Activated CD8-positive, alpha-beta T cell treated with anti-CD3 and anti-CD28 coated beads, Interleukin-2, amount 10 ng/mL, durations not matched to agents 7 days and 5 days (primary cell): ENCODE data around the gene XPA. TPM values are rescaled to one million over a fixed set of nuclear protein-coding genes. Genes with fewer than 3 reads are reported as not detected.
"Not testable (repeated sequence)": the region's sequence is repeated elsewhere in the genome, so short reads cannot be mapped to it uniquely, and the experiment has no call there.

Source experiments
- ATAC-seq: fragments of 150-1000 bp; cut with Tn5 transposase; one replicate; pipeline ENCODE4 v1.10.0; 2021; ENCODE audit warnings: moderate library complexity
- CTCF ChIA-PET: fragments of 350-600 bp; sonication (Branson Sonifier 250); formaldehyde crosslinking; loops from one replicate; lab custom pipeline; 2021; ENCODE audit warnings: antibody characterized with exemption; lab: Charles Lee
- POLR2A ChIA-PET: fragments of 350-600 bp; sonication (Branson Sonifier 250); formaldehyde crosslinking; loops from one replicate; lab custom pipeline; 2021; ENCODE audit warnings: antibody characterized with exemption; lab: Charles Lee
- DNase-seq: peaks from one replicate; pipeline ENCODE4 v3.0.0-alpha.2; 2020
- H3K27ac Mint-ChIP-seq: one replicate; pipeline ENCODE4 v1.8.0; 2021; ENCODE audit warnings: mild to moderate bottlenecking, mixed read lengths
- H3K27me3 Mint-ChIP-seq: one replicate; pipeline ENCODE4 v1.8.0; 2021; ENCODE audit warnings: low read depth, mixed read lengths
- H3K36me3 Mint-ChIP-seq: one replicate; pipeline ENCODE4 v1.8.0; 2021; ENCODE audit warnings: low read depth, mixed read lengths
- H3K4me1 Mint-ChIP-seq: one replicate; pipeline ENCODE4 v1.8.0; 2021; ENCODE audit warnings: low read depth, mixed read lengths
- H3K4me3 Mint-ChIP-seq: one replicate; pipeline ENCODE4 v1.8.0; 2021; ENCODE audit warnings: mild to moderate bottlenecking, mixed read lengths
- H3K9me3 Mint-ChIP-seq: one replicate; pipeline ENCODE4 v1.8.0; 2022; ENCODE audit warnings: mixed read lengths; ENCODE audit not compliant: insufficient read depth
- total RNA-seq, 2 experiments: library from RNA; stranded (reverse); gene quantifications; one replicate each; pipeline ENCODE4 v1.2.3, GENCODE V29; 2021

Gene XPA
- total RNA-seq, 2 experiments from 2014 or later, result 10.2 TPM

DNA sequence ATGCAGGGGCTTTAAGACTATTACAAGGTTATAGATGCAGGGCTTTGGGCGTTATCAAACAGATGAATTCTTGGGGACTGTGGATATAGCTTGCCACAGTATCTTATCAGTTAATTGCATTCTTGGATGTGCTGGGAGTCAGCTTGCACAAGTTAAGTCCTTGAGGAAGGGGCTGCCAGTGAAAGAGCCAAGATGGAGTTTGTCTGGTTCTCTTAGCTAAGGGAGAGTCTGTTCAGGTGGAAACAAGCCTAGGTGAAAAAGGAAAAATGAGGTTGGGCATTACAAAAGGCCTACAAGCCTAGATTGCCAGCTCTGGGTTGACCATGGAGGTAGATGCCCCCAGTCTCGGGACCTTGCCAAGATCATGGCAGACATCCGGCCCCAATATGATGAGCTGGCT lies 2.7 kb upstream of the XPA start:
- H3K27ac Mint-ChIP-seq, H3K9me3 Mint-ChIP-seq, ATAC-seq, DNase-seq, POLR2A ChIA-PET, H3K4me3 Mint-ChIP-seq, H3K36me3 Mint-ChIP-seq: not testable (repeated sequence)
- Mint-ChIP-seq H3K27me3 (peaks cover 10% of the 10 kb centered on the region), H3K4me1 (peaks cover 52% of the 10 kb centered on the region)
- CTCF ChIA-PET, result interaction anchor here (0.7 kb wide), 1 partner anchor 202 kb away, joined by 3 read pairs; no protein-coding TSS in a partner anchor

DNA sequence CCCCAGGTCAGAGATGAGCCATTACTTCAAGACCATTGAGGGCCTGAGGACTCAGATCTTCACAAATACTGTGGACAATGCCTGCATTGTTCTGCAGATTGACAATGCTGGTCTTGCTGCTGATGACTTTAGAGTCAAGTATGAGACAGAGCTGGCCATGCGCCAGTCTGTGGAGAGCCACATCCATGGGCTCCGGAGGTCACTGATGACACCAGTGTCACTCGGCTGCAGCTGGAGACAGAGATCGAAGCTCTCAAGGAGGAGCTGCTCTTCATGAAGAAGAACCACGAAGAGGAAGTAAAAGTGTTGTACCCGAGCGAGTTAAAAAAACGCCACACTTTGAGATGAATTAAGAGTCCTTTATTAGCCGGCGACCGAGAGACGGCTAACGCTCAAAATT lies 2.1 kb upstream of the XPA start:
- not testable (repeated sequence) for H3K9me3 Mint-ChIP-seq, H3K36me3 Mint-ChIP-seq, DNase-seq, H3K4me3 Mint-ChIP-seq, ATAC-seq, H3K27ac Mint-ChIP-seq
- POLR2A ChIA-PET, result interaction anchor here (1.1 kb wide), 1 partner anchor 66 kb away, joined by 3 read pairs; the partner anchor contains the start of genes NCBP1 and TSTD2
- CTCF ChIA-PET, result interaction anchor here (0.7 to 3.0 kb wide), 3 partner anchors 84 to 202 kb away, joined by 3 to 14 read pairs (median 6); no protein-coding TSS in a partner anchor
- H3K4me1 Mint-ChIP-seq, result peaks cover 53% of the 10 kb centered on the region
- H3K27me3 Mint-ChIP-seq, result peaks cover 10% of the 10 kb centered on the region

DNA sequence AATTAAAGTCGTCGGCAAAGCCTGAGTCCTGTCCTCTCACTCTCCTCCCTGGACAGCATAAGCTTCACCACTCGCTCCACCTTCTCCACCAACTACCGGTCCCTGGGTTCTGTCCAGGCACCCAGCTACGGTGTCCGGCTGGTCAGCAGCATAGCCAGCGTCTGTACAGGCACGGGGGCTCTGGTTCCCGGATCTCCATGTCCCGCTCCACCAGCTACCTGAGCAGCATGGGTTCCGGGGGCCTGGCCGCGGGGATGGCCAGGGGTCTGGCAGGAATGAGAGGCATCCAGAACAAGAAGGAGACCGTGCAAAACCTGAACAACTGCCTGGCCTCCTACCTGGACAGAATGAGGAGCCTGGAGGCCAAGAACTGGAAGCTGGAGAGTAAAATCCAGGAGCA lies 1.7 kb upstream of the XPA start:
- H3K27me3 Mint-ChIP-seq, result peaks cover 10% of the 10 kb centered on the region
- DNase-seq, result no peak
- H3K4me3 Mint-ChIP-seq, result no peak overlapping the region
- H3K9me3 Mint-ChIP-seq, result no peaks in the 10 kb centered on the region
- H3K27ac Mint-ChIP-seq, result no peak overlapping the region
- ChIA-PET POLR2A (interaction anchor here (1.1 kb wide), 1 partner anchor 65 kb away, joined by 3 read pairs; the partner anchor contains the start of genes NCBP1 and TSTD2), CTCF (interaction anchor here (2.4 to 3.0 kb wide), 2 partner anchors 83 to 202 kb away, joined by 6 to 14 read pairs; no protein-coding TSS in a partner anchor)
- peaks cover 10% of the 10 kb centered on the region for H3K36me3 Mint-ChIP-seq
- no peak for ATAC-seq
- H3K4me1 Mint-ChIP-seq, result peaks cover 53% of the 10 kb centered on the region

DNA sequence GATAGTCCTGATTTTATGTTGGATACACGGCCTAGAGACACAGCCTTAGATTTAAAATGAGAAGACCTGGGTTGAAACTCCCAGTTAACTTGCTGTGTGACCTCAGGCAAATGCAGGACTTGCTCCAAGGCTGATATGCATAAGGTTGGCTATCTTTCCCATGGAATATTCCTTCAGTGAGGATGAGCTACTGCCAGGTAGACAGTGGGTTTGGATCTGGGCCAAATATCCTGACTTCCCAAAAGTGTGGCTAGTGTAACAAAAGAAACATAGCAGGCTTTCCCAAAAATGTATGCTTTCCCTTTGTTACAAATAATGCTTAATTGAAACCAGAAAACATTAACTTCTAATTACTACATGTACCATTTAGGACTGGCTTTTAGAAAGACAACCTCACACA lies 697 bp upstream of the XPA start:
- H3K9me3 Mint-ChIP-seq, result no peaks in the 10 kb centered on the region
- no peak for DNase-seq
- ChIA-PET CTCF (interaction anchor here (1.4 to 3.0 kb wide), 6 partner anchors 11 to 224 kb away, joined by 3 to 14 read pairs (median 5); partner anchors contain the start of gene TRMO), POLR2A (interaction anchor here (0.9 to 2.0 kb wide), 5 partner anchors 8 to 558 kb away, joined by 3 to 12 read pairs (median 6); partner anchors contain the start of genes TBC1D2 and TRMO)
- peak overlapping the region; percentile 81 for H3K4me3 Mint-ChIP-seq
- peak overlapping the region; percentile 88 for H3K27ac Mint-ChIP-seq
- H3K4me1 Mint-ChIP-seq, result peaks cover 55% of the 10 kb centered on the region
- ATAC-seq, result no peak
- H3K36me3 Mint-ChIP-seq, result peaks cover 12% of the 10 kb centered on the region
- peaks cover 9% of the 10 kb centered on the region for H3K27me3 Mint-ChIP-seq

DNA sequence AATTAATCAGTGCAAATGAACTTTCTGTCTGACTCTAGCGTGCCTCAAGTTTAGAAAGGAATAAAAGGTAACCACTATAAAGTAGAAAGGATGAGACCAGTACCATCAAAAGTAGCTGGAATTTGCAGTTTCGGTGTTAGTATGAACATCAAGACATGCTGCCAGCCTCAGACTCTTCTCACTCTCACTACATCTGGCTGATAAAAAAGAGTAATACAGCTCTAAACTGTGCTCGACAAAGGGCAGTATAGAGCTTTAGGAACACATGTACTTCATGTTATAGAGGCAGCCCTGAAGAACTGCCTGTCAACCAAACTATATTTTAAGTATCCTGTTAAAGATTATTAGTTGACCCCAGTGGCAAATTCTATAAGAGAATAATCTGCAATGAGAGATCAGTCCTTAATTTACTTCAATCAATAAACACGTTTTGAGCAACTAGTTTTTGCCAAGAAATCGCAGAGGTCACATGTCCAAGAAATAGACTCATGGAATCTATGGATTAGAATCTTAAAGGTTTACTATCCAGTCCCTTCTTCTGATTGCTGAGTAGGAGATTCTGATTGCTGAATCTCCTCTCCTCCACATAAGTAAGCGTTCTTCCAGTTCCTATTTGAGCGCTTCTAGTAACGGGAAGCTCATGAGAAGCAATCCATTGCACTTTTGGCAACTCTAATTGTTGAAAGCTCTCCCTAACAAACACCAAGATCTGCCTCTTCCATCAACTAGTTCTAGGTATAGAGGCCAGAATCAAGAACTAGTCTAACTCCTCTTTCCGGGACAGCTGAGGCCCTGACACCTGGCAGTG lies 941 bp downstream of the XPA start:
- ATAC-seq, result no peak
- peaks cover 18% of the 10 kb centered on the region for H3K36me3 Mint-ChIP-seq
- peak overlapping the region; percentile 88 for H3K27ac Mint-ChIP-seq
- ChIA-PET POLR2A (interaction anchor here (0.6 to 2.0 kb wide), 7 partner anchors 8 to 496 kb away, joined by 3 to 17 read pairs (median 6); partner anchors contain the start of genes NCBP1, TRMO and TSTD2), CTCF (interaction anchor here (0.8 to 3.0 kb wide), 11 partner anchors 8 to 225 kb away, joined by 3 to 14 read pairs (median 4); partner anchors contain the start of gene TRMO)
- peaks cover 55% of the 10 kb centered on the region for H3K4me1 Mint-ChIP-seq
- H3K4me3 Mint-ChIP-seq, result peak overlapping the region; percentile 81
- H3K9me3 Mint-ChIP-seq, result no peaks in the 10 kb centered on the region
- H3K27me3 Mint-ChIP-seq, result peaks cover 6% of the 10 kb centered on the region
- DNase-seq, result no peak

DNA sequence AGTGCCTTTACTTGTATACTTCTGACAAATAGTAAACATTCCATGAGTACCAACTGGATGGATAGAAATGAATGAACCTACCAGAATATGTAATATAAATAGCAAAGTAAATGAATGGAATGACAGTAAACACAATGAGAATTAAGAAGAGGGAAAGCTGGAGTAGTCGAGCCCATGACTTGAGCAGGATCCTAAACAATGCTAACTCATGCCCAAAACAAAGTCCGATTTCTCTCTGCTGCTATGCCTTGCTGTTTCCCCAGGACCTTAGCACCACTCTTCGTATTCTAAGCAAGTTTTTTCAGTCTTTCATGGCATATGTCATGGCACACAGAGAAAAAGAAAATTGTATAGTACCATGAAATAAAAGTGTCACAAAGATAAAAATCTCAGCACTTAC lies 1.8 kb downstream of the XPA start:
- CTCF ChIA-PET, result interaction anchor here (0.8 to 2.7 kb wide), 5 partner anchors 8 to 226 kb away, joined by 3 to 13 read pairs (median 4); partner anchors contain the start of gene TRMO
- peak overlapping the region; percentile 81 for H3K4me3 Mint-ChIP-seq
- DNase-seq, result no peak
- no peaks in the 10 kb centered on the region for H3K9me3 Mint-ChIP-seq
- no peak overlapping the region for H3K27ac Mint-ChIP-seq
- POLR2A ChIA-PET, result interaction anchor here (1.1 kb wide), 1 partner anchor 15 kb away, joined by 5 read pairs; no protein-coding TSS in a partner anchor
- peaks cover 2% of the 10 kb centered on the region for H3K27me3 Mint-ChIP-seq
- no peak for ATAC-seq
- H3K4me1 Mint-ChIP-seq, result peaks cover 55% of the 10 kb centered on the region
- peaks cover 23% of the 10 kb centered on the region for H3K36me3 Mint-ChIP-seq

DNA sequence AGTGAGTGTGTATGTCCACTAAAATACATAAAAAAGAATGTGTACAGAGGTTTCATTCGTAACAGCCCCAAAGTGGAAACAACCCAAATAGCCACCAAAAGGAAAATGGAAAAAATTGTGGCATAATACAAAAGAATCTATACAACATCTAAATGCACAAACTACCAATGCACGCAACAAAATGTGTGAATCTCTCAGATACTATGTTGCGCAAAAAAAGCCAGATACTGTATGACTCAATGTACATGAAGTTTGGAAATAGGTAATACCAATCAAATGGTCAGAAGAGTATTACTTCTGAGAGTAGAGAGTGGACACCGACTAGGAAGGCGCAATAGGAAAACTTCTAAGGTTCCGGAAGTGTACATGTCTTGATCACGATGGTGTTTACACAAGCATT lies 2.4 kb downstream of the XPA start:
- H3K4me1 Mint-ChIP-seq, result peaks cover 54% of the 10 kb centered on the region
- no peak overlapping the region for H3K27ac Mint-ChIP-seq
- H3K36me3 Mint-ChIP-seq, result peaks cover 27% of the 10 kb centered on the region
- DNase-seq (no peak), ATAC-seq (no peak)
- H3K27me3 Mint-ChIP-seq, result no peaks in the 10 kb centered on the region
- H3K4me3 Mint-ChIP-seq, result no peak overlapping the region
- ChIA-PET POLR2A (interaction anchor here (0.7 kb wide), 1 partner anchor 225 kb away, joined by 3 read pairs; no protein-coding TSS in a partner anchor), CTCF (interaction anchor here (1.5 kb wide), 1 partner anchor 206 kb away, joined by 3 read pairs; no protein-coding TSS in a partner anchor)
- no peaks in the 10 kb centered on the region for H3K9me3 Mint-ChIP-seq

DNA sequence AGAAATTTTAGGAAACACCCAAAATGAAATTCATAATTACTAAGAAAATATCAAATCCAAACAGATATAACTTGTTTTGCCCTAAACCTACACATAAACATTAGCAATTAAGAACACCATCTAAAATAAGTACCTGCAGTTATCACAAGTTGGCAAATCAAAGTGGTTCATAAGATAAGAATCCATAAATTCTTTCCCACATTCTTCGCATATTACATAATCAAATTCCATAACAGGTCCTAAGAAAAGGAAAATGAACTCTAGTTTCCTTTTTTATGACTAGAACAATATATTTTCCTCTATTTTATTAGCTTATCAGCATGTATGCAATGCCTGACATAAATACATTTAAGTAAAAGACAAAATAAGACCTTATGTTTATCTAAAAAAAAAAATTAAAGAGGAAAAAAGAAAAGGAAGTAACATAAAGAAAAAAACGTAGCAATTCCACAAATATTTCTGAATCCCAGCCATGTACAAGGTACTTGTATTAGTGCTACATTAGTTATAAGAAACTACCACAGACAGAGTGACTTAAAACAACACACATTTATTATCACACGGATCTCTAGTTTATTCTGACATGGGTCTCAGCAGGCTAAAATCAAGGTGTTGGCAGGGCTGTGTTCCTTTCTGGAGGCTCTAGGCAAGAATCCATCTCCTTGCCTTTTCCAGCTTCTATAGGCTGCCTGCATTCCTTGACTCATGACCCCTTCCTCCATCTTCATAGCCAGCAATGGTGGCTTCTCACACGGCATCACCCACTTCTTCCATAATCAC lies 7.5 kb downstream of the XPA start:
- Mint-ChIP-seq H3K9me3 (no peaks in the 10 kb centered on the region), H3K36me3 (peaks cover 46% of the 10 kb centered on the region), H3K27ac (no peak overlapping the region), H3K4me1 (peaks cover 14% of the 10 kb centered on the region), H3K4me3 (no peak overlapping the region), H3K27me3 (no peaks in the 10 kb centered on the region)
- CTCF ChIA-PET, result no interaction called here
- DNase-seq (no peak), ATAC-seq (no peak)
- POLR2A ChIA-PET, result interaction anchor here (0.6 to 1.9 kb wide), 3 partner anchors 11 to 61 kb away, joined by 3 to 4 read pairs (median 3); partner anchors contain the start of gene NCBP1

DNA sequence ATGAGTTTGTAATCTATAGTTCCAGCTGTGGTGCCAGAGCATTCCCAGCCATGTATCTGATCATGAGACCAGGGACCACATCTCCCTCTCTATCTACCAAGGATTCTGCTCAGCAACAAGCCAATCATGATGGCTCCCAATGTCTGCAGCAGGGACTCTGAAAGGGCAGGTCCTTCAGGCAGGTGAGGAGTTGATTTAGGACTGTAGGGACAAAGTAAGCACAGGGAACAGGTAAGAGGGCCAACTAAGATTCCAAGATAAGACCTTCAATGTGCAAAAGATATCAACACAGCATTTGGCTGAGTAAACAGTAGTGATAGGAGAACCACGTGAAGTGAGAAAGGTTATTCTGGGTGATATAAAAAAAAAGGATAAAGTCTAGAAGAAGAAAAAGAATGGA lies 8.5 kb downstream of the XPA start:
- H3K4me1 Mint-ChIP-seq, result peaks cover 5% of the 10 kb centered on the region
- H3K9me3 Mint-ChIP-seq, result no peaks in the 10 kb centered on the region
- POLR2A ChIA-PET, result interaction anchor here (0.6 to 1.9 kb wide), 3 partner anchors 8 to 60 kb away, joined by 3 to 10 read pairs (median 4); partner anchors contain the start of gene XPA
- peaks cover 51% of the 10 kb centered on the region for H3K36me3 Mint-ChIP-seq
- H3K27me3 Mint-ChIP-seq, result no peaks in the 10 kb centered on the region
- no peak overlapping the region for H3K4me3 Mint-ChIP-seq
- peak overlapping the region; percentile 27 for H3K27ac Mint-ChIP-seq
- CTCF ChIA-PET, result interaction anchor here (1.4 to 1.7 kb wide), 2 partner anchors 7 to 202 kb away, joined by 4 to 6 read pairs; no protein-coding TSS in a partner anchor
- DNase-seq (no peak), ATAC-seq (no peak)

DNA sequence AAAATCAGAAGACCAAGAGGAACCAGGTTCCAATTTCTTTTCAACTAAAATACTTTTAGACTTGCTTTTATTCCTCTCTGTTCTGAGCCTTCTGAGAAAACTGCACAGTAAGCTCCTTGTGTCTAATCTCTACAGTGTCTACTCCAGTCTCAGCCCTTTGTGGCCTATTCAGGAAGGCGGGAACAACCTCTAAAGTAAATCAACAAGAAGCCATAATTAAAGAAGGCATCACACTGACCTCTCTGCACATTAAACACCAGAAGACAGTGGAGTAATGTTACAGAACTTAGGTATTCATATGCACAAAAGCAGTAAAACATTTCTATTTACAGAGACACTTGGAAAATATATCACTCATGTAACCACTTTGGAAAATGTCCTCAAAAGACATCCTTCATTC lies 14.9 kb downstream of the XPA start:
- Mint-ChIP-seq H3K27me3 (no peaks in the 10 kb centered on the region), H3K36me3 (peaks cover 51% of the 10 kb centered on the region), H3K9me3 (no peaks in the 10 kb centered on the region), H3K4me3 (no peak overlapping the region), H3K4me1 (no peaks in the 10 kb centered on the region), H3K27ac (no peak overlapping the region)
- DNase-seq, result no peak
- ChIA-PET CTCF (no interaction called here), POLR2A (no interaction called here)
- no peak for ATAC-seq

DNA sequence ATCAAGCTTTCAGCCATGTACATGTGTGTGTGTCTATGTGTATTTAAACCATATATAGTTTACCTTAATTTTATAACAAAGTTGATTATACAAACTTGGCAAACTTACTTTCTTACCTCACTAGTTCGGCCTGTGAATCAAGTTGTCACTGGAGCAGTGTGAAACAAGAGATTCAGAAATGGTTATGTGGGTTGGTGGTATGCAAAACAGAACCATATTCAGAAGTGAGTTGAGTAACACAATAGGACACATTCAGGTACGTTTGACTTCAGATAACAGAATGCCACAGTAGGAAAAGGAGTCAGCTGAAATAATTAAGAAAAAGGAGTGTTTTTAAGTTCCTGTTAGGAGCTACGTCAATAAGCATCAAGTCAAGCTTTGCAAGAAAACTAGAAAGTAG lies 21.5 kb downstream of the XPA start:
- no peaks in the 10 kb centered on the region for H3K4me1 Mint-ChIP-seq
- ChIA-PET CTCF (interaction anchor here (1.6 kb wide), 1 partner anchor 77 kb away, joined by 4 read pairs; no protein-coding TSS in a partner anchor), POLR2A (no interaction called here)
- DNase-seq (no peak), ATAC-seq (no peak)
- H3K4me3 Mint-ChIP-seq, result no peak overlapping the region
- H3K36me3 Mint-ChIP-seq, result peaks cover 70% of the 10 kb centered on the region
- no peaks in the 10 kb centered on the region for H3K9me3 Mint-ChIP-seq
- no peaks in the 10 kb centered on the region for H3K27me3 Mint-ChIP-seq
- no peak overlapping the region for H3K27ac Mint-ChIP-seq
